ENCODE data around the gene NF1. TPM values are rescaled to one million over a fixed set of nuclear protein-coding genes. Genes with fewer than 3 reads are reported as not detected.

Gene NF1
- total and polyA plus RNA-seq, 3 donors from 2014 or later, result 60.6 to 99.0 (median 97.6) TPM

DNA sequence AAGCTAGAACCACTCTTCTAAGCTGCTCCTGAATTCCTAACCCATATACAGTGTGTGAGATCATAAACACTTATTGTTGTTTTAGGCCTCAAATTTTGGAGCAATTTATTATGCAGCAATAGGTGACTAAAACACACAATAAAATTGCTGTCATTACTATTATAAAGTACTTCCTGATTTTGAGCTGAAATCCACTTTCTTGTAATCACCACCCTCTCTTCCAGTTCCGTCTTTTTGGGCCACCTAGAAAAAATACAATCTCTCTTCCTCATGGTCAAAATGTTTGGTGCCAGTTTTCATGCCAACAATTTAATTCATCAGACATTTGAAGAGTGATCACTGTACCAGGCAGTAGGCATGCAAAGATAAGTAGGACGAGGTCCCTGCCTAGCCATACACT, 43.3 kb upstream of the NF1 start:
- Histone ChIP-seq H3K9me3 (no peaks in the 10 kb centered on the region), H3K4me3 (no peak overlapping the region), H3K4me1 (no peaks in the 10 kb centered on the region), H3K27me3 (no peaks in the 10 kb centered on the region), H3K36me3 (ENCODE audit: low read depth, missing control alignments) (no peaks in the 10 kb centered on the region), H3K27ac (no peak overlapping the region)
- TF ChIP-seq POLR2A (IDR thresholded peaks at IDR 0.05), result no peak
- TF ChIP-seq, protein P1, sequence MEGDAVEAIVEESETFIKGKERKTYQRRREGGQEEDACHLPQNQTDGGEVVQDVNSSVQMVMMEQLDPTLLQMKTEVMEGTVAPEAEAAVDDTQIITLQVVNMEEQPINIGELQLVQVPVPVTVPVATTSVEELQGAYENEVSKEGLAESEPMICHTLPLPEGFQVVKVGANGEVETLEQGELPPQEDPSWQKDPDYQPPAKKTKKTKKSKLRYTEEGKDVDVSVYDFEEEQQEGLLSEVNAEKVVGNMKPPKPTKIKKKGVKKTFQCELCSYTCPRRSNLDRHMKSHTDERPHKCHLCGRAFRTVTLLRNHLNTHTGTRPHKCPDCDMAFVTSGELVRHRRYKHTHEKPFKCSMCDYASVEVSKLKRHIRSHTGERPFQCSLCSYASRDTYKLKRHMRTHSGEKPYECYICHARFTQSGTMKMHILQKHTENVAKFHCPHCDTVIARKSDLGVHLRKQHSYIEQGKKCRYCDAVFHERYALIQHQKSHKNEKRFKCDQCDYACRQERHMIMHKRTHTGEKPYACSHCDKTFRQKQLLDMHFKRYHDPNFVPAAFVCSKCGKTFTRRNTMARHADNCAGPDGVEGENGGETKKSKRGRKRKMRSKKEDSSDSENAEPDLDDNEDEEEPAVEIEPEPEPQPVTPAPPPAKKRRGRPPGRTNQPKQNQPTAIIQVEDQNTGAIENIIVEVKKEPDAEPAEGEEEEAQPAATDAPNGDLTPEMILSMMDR (IDR thresholded peaks at IDR 0.05), result no peak
- no peak for DNase-seq
- WGBS, 2 donors, result 82 to 89% methylated on average over 2 of the region's 2 CpGs
- intact Hi-C loops (cut with DNase I; ENCODE audit: low total_unique reads), result no loop called here

DNA sequence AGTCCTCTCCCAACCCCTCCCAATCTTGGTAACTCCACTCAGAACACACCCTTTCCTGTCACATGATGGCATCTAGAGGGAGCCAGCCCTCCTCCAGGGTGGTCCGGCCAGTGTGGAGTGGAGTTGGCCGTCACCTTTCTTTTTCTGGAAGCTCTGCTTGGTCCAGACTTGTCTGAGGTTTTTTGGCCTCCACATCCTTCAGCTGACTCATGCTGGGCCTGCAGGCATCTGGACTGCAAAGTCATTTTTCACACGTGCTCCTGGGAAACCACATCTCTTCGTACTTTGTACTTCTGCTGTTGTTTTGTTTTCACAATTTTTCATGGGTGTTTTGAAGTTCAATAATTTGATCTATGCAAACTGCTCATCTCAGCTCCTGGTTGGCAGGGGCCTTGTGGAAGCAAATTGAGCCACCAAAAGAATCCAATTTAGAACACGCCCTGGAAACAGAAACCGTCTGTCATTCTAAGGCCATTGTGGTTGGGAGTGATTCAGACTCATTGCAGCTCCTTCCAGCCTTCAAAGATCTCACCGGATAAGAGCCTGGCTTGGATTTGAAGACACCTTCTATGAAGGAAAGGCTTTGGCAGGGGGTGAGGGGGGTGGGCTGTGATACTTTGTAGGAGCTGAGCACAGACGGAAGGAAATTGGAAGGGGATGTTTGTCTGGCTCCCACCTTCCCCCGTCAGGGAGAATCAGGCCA, 42.4 kb upstream of the NF1 start:
- 75 to 77% methylated on average over 9 of the region's 9 CpGs for WGBS, 2 donors
- Histone ChIP-seq H3K9me3 (no peaks in the 10 kb centered on the region), H3K4me3 (no peak overlapping the region), H3K27ac (no peak overlapping the region), H3K36me3 (ENCODE audit: low read depth, missing control alignments) (no peaks in the 10 kb centered on the region), H3K27me3 (no peaks in the 10 kb centered on the region), H3K4me1 (no peaks in the 10 kb centered on the region)
- intact Hi-C loops (cut with DNase I; ENCODE audit: low total_unique reads), result no loop called here
- TF ChIP-seq, protein P1 (IDR thresholded peaks at IDR 0.05), result no peak
- TF ChIP-seq POLR2A (IDR thresholded peaks at IDR 0.05), result no peak
- peak; percentile 46 for DNase-seq

DNA sequence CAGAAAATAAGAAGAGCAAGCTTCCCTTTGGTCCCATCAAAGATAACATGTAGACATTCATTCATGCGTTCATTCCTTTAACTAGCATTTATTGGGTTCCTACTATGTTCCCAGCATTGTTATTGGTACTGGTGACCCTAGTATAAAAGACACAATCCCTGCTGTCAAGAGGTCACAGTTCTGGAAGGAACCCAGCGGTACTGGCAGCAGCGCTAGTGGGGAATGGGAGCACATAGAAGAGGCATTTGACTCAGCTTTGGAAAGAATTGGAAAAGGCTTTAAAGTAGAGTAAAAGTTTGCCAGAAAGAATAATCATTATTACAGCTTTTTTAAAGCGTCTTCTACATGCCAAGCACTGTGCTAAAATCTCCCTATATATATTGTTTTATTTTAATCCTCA, 41.7 kb upstream of the NF1 start:
- Histone ChIP-seq H3K36me3 (ENCODE audit: low read depth, missing control alignments) (no peaks in the 10 kb centered on the region), H3K27me3 (no peaks in the 10 kb centered on the region), H3K9me3 (no peaks in the 10 kb centered on the region), H3K4me1 (no peaks in the 10 kb centered on the region), H3K4me3 (no peak overlapping the region), H3K27ac (no peak overlapping the region)
- TF ChIP-seq, protein P1 (IDR thresholded peaks at IDR 0.05), result no peak
- no peak for TF ChIP-seq POLR2A (IDR thresholded peaks at IDR 0.05)
- DNase-seq, result no peak
- intact Hi-C loops (cut with DNase I; ENCODE audit: low total_unique reads), result no loop called here
- WGBS, 2 donors, result 77 to 92% methylated on average over 4 of the region's 4 CpGs

DNA sequence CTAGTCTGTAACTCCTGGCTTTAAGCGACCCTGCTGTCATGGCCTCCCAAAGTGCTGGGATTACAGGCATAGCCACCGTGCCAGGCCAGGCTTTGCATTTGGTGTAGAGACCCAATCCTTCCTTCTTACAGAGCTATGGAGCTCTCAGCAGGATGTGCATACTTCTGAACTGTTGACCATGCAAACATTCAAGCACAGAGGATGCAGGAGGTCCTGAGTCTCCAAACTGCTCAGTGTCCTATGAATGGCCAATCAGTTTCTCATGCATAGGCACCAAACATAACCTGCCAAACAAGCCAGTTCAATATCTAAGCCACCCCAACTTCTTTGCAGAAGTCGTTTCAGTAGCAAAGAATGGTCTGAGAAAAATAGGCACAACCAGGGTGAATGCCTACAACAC, 40.0 kb upstream of the NF1 start:
- intact Hi-C loops (cut with DNase I; ENCODE audit: low total_unique reads), result no loop called here
- no peaks in the 10 kb centered on the region for H3K9me3 ChIP-seq
- H3K27ac ChIP-seq, result no peak overlapping the region
- 82 to 95% methylated on average over 3 of the region's 3 CpGs for WGBS, 2 donors
- TF ChIP-seq, protein P1 (IDR thresholded peaks at IDR 0.05), result no peak
- TF ChIP-seq POLR2A (IDR thresholded peaks at IDR 0.05), result no peak
- no peak for DNase-seq
- no peaks in the 10 kb centered on the region for H3K4me1 ChIP-seq
- H3K27me3 ChIP-seq, result no peaks in the 10 kb centered on the region
- no peaks in the 10 kb centered on the region for H3K36me3 ChIP-seq (ENCODE audit: low read depth, missing control alignments)
- H3K4me3 ChIP-seq, result no peak overlapping the region

DNA sequence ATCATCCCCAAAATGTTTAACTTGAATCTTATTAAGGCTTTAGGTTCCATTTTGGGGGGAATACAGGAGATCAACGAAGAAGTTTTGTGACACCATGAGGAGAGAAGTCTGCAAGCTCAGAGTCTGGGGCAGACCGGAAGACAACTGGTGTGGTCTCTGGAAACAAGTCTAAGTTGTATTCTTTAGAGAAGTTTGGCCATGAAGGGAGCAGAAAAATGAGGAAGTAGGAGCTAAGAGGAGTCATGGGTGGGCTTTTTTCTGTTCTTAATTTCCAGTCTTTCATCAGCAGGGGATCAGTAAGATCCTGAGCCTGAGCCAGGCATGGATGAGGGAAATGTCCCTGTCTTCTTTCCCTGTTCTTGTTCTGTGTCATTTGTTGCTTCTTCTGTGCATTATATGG, 35.8 kb upstream of the NF1 start:
- no peaks in the 10 kb centered on the region for H3K27me3 ChIP-seq
- no peaks in the 10 kb centered on the region for H3K9me3 ChIP-seq
- 89 to 91% methylated on average over 2 of the region's 2 CpGs for WGBS, 2 donors
- DNase-seq, result no peak
- no peak overlapping the region for H3K4me3 ChIP-seq
- TF ChIP-seq, protein P1 (IDR thresholded peaks at IDR 0.05), result no peak
- no peak for TF ChIP-seq POLR2A (IDR thresholded peaks at IDR 0.05)
- H3K36me3 ChIP-seq (ENCODE audit: low read depth, missing control alignments), result no peaks in the 10 kb centered on the region
- intact Hi-C loops (cut with DNase I; ENCODE audit: low total_unique reads), result no loop called here
- H3K27ac ChIP-seq, result no peak overlapping the region
- H3K4me1 ChIP-seq, result no peaks in the 10 kb centered on the region

All from testis (tissue), 3 donors.